Measurements from ENCODE around the gene GPR183.
"Not testable (repeated sequence)": the region's sequence is repeated elsewhere in the genome, so short reads cannot be mapped to it uniquely, and the experiment has no call there.

The GPR183 gene

GRCh38 chr13:99269627-99270241, 37.5 kb downstream of the GPR183 start:
- no peak for DNase-seq (ENCODE audit: low read depth)

GRCh38 chr13:99268822-99269221, 38.4 kb downstream of the GPR183 start:
- DNase-seq (ENCODE audit: low read depth) = no peak

GRCh38 chr13:99267927-99268326, 39.3 kb downstream of the GPR183 start:
- DNase-seq (ENCODE audit: low read depth) = no peak

GRCh38 chr13:99266827-99267226, 40.4 kb downstream of the GPR183 start:
- DNase-seq (ENCODE audit: low read depth) = no peak

- no peak for DNase-seq (ENCODE audit: low read depth)
Measured at GRCh38 chr13:99265821-99266426, 41.3 kb downstream of the GPR183 start.

- peak; percentile 52 for DNase-seq (ENCODE audit: low read depth)
Measured at GRCh38 chr13:99265162-99265800, 41.9 kb downstream of the GPR183 start.

- DNase-seq (ENCODE audit: low read depth) = no peak
Measured at GRCh38 chr13:99264051-99264450, 43.1 kb downstream of the GPR183 start.

GRCh38 chr13:99263126-99263785, 43.9 kb downstream of the GPR183 start:
- DNase-seq (ENCODE audit: low read depth) = no peak

GRCh38 chr13:99261059-99261458, 46.1 kb downstream of the GPR183 start:
- DNase-seq (ENCODE audit: low read depth) = no peak

- DNase-seq (ENCODE audit: low read depth) = no peak
Measured at GRCh38 chr13:99260216-99260615, 47.0 kb downstream of the GPR183 start.

- DNase-seq (ENCODE audit: low read depth) = no peak
Measured at GRCh38 chr13:99258946-99259345, 48.3 kb downstream of the GPR183 start.

- no peak for DNase-seq (ENCODE audit: low read depth)
Measured at GRCh38 chr13:99258210-99258860, 48.9 kb downstream of the GPR183 start, which contains the start of gene GPR18. Gene GPR18, minus strand, starts transcription at chr13:99258379. Its CDS starts 2,507 bp downstream, at chr13:99255872.

- DNase-seq (ENCODE audit: low read depth) = no peak
Measured at GRCh38 chr13:99257291-99257690, 49.9 kb downstream of the GPR183 start.

GRCh38 chr13:99256709-99257108, 50.5 kb downstream of the GPR183 start:
- no peak for DNase-seq (ENCODE audit: low read depth)

- no peak for DNase-seq (ENCODE audit: low read depth)
Measured at GRCh38 chr13:99256283-99256682, 50.9 kb downstream of the GPR183 start.

- DNase-seq (ENCODE audit: low read depth) = no peak
Measured at GRCh38 chr13:99255271-99255670, 51.9 kb downstream of the GPR183 start.

- DNase-seq (ENCODE audit: low read depth) = no peak
Measured at GRCh38 chr13:99254830-99255229, 52.4 kb downstream of the GPR183 start.

- no peak for DNase-seq (ENCODE audit: low read depth)
Measured at GRCh38 chr13:99251921-99252320, 55.3 kb downstream of the GPR183 start.

- DNase-seq (ENCODE audit: low read depth) = no peak
Measured at GRCh38 chr13:99250982-99251825, 56.0 kb downstream of the GPR183 start.

GRCh38 chr13:99249606-99250005, 57.6 kb downstream of the GPR183 start:
- not testable (repeated sequence) for DNase-seq (ENCODE audit: low read depth)

- DNase-seq (ENCODE audit: low read depth) = not testable (repeated sequence)
Measured at GRCh38 chr13:99249178-99249577, 58.0 kb downstream of the GPR183 start.

Data from activated T-cell treated with anti-CD3 and anti-CD28 coated beads for 48 hours (primary cell).